ENCODE measurements around the gene SEC22C.

Gene SEC22C

DNA sequence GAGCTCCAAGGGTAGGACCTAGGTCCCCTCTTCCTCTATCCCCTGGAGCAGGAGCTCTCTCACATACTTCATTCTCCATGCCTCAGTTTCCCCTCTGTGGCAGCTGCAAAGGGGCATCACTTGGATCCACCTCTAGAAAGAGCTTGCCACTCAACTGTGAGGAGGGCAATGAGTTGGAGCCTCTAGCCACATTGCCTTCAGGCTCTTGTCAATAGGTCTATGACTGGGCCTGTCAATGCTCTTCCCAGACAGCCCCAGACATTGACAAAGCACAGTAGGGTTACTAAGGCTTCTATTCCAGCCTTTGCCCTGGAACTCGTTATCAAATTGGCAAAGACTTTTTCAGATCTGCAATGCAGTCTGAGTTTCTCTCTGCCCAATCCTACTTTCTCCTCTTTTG is 83.7 kb downstream of the SEC22C start:
- DNase-seq (ENCODE audit: low read depth): no peak

All from iris pigment epithelial cell (primary cell).